ENCODE data around the gene ANK3.
"Not testable (repeated sequence)": the region's sequence is repeated elsewhere in the genome, so short reads cannot be mapped to it uniquely, and the experiment has no call there.

ANK3 gene

GRCh38 chr10:60295028-60295937 lies 94.4 kb downstream of the ANK3 start:
- DNase-seq (ENCODE audit: low read depth), result no peak
- TF ChIP-seq CTCF (IDR thresholded peaks at IDR 0.05; ENCODE audit: control insufficient read depth, insufficient read depth, low read depth, low read length, missing control alignments), result no peak
- H3K4me3 ChIP-seq (ENCODE audit: control insufficient read depth, low read depth, low read length), result no peak overlapping the region

- no peak for TF ChIP-seq CTCF (IDR thresholded peaks at IDR 0.05; ENCODE audit: control insufficient read depth, insufficient read depth, low read depth, low read length, missing control alignments)
- DNase-seq (ENCODE audit: low read depth), result no peak
Measured at GRCh38 chr10:60293581-60294175, 96.0 kb downstream of the ANK3 start.

GRCh38 chr10:60292998-60293397 lies 96.7 kb downstream of the ANK3 start:
- no peak for TF ChIP-seq CTCF (IDR thresholded peaks at IDR 0.05; ENCODE audit: control insufficient read depth, insufficient read depth, low read depth, low read length, missing control alignments)
- H3K4me3 ChIP-seq (ENCODE audit: control insufficient read depth, low read depth, low read length), result no peak overlapping the region
- no peak for DNase-seq (ENCODE audit: low read depth)

More at GRCh38 chr10:60293581-60294175, 96.0 kb downstream of the ANK3 start:
- no peak overlapping the region for H3K4me3 ChIP-seq (ENCODE audit: control insufficient read depth, low read depth, low read length)

- not testable (repeated sequence) for DNase-seq (ENCODE audit: low read depth); H3K4me3 ChIP-seq (ENCODE audit: control insufficient read depth, low read depth, low read length)
Measured at GRCh38 chr10:60292536-60292935, 97.1 kb downstream of the ANK3 start.

- TF ChIP-seq CTCF (IDR thresholded peaks at IDR 0.05; ENCODE audit: control insufficient read depth, insufficient read depth, low read depth, low read length, missing control alignments), result no peak
- H3K4me3 ChIP-seq (ENCODE audit: control insufficient read depth, low read depth, low read length), result no peak overlapping the region
- DNase-seq (ENCODE audit: low read depth), result no peak
Measured at GRCh38 chr10:60291344-60291930, 98.2 kb downstream of the ANK3 start.

- no peak for DNase-seq (ENCODE audit: low read depth)
- no peak for TF ChIP-seq CTCF (IDR thresholded peaks at IDR 0.05; ENCODE audit: control insufficient read depth, insufficient read depth, low read depth, low read length, missing control alignments)
- H3K4me3 ChIP-seq (ENCODE audit: control insufficient read depth, low read depth, low read length), result no peak overlapping the region
Measured at GRCh38 chr10:60290558-60290957, 99.1 kb downstream of the ANK3 start.

GRCh38 chr10:60289800-60290199 lies 99.9 kb downstream of the ANK3 start:
- H3K4me3 ChIP-seq (ENCODE audit: control insufficient read depth, low read depth, low read length), result no peak overlapping the region
- TF ChIP-seq CTCF (IDR thresholded peaks at IDR 0.05; ENCODE audit: control insufficient read depth, insufficient read depth, low read depth, low read length, missing control alignments), result no peak
- no peak for DNase-seq (ENCODE audit: low read depth)

Data from AG09309 (cell line).